Measurements from ENCODE around the gene MDH1B.

GRCh38 chr2:206696910-206697309 is 68.2 kb downstream of the MDH1B start:
- TF ChIP-seq CTCF (conservative IDR thresholded peaks at IDR 0.05 in 1 of 2, IDR thresholded peaks at IDR 0.05 in 1 of 2; ENCODE audit: low read depth in 1 of 2, low read length in 2 of 2), result no peak
- no peak for TF ChIP-seq EZH2 (IDR thresholded peaks at IDR 0.05; ENCODE audit: low read length, missing control alignments)

Measured in fibroblast of lung (primary cell).